ENCODE results near the gene CMIP. TPM values are rescaled to one million over a fixed set of nuclear protein-coding genes. Genes with fewer than 3 reads are reported as not detected.

Gene CMIP
- total RNA-seq, 1 experiment from 2014 or later, result 68.0 TPM

- Mint-ChIP-seq H3K27ac (ENCODE audit: unreplicated experiment) (no peak overlapping the region), H3K27me3 (ENCODE audit: insufficient read depth, unreplicated experiment) (no peaks in the 10 kb centered on the region), H3K4me1 (ENCODE audit: low read depth, unreplicated experiment) (peaks cover 7% of the 10 kb centered on the region), H3K9me3 (ENCODE audit: unreplicated experiment) (no peaks in the 10 kb centered on the region), H3K36me3 (ENCODE audit: insufficient read depth, unreplicated experiment) (no peaks in the 10 kb centered on the region), H3K4me3 (ENCODE audit: unreplicated experiment) (no peak overlapping the region)
- no TSS peak for BruUV-seq (replicated peaks)
- DNase-seq, result no peak
- TF ChIP-seq, protein P1, sequence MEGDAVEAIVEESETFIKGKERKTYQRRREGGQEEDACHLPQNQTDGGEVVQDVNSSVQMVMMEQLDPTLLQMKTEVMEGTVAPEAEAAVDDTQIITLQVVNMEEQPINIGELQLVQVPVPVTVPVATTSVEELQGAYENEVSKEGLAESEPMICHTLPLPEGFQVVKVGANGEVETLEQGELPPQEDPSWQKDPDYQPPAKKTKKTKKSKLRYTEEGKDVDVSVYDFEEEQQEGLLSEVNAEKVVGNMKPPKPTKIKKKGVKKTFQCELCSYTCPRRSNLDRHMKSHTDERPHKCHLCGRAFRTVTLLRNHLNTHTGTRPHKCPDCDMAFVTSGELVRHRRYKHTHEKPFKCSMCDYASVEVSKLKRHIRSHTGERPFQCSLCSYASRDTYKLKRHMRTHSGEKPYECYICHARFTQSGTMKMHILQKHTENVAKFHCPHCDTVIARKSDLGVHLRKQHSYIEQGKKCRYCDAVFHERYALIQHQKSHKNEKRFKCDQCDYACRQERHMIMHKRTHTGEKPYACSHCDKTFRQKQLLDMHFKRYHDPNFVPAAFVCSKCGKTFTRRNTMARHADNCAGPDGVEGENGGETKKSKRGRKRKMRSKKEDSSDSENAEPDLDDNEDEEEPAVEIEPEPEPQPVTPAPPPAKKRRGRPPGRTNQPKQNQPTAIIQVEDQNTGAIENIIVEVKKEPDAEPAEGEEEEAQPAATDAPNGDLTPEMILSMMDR (IDR thresholded peaks at IDR 0.05; ENCODE audit: insufficient read depth in 1 of 2, low read depth in 1 of 2, low read length in 1 of 2, severe bottlenecking in 1 of 2, unreplicated experiment in 1 of 2), result no peak
- Histone ChIP-seq H3K36me3 (ENCODE audit: control insufficient read depth, insufficient read depth, low read length) (no peaks in the 10 kb centered on the region), H3K4me3 (ENCODE audit: low read depth, low read length) (no peak overlapping the region), H3K9me3 (no peaks in the 10 kb centered on the region), H3K4me1 (peaks cover 7% of the 10 kb centered on the region; the same call in 1 of the 2 replicates), H3K27me3 (replicated peaks; ENCODE audit: control insufficient read depth, insufficient read depth, low read length) (no peaks in the 10 kb centered on the region)
- ChIA-PET POLR2A (no interaction called here), CTCF (no interaction called here)
- intact Hi-C loops (cut with micrococcal nuclease; ENCODE audit: unreplicated experiment), result no loop called here
Observed at GRCh38 chr16:81432937-81433557, 11.6 kb upstream of the CMIP start.

DNA sequence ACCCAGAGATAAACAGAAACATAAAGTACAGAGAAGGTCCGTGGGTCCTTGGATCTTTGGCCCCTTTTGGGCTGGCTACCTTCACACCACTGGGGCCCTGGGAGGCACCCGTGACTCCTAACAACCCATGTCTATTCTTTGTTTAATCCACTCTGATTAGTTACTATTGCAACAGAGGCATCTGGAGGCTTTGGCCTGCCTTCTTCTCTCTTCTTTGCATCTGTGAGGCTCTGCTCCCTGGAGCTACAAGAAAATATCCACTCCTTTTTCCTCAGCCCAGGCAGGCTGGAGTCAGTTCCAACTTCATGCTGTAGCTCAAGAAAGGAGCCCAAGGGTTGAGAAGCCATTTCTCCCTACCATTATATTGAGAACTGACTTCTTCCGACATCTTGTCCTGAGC, 9.5 kb upstream of the CMIP start:
- Mint-ChIP-seq H3K27me3 (ENCODE audit: insufficient read depth, unreplicated experiment) (no peaks in the 10 kb centered on the region), H3K4me3 (ENCODE audit: unreplicated experiment) (no peak overlapping the region)

DNA sequence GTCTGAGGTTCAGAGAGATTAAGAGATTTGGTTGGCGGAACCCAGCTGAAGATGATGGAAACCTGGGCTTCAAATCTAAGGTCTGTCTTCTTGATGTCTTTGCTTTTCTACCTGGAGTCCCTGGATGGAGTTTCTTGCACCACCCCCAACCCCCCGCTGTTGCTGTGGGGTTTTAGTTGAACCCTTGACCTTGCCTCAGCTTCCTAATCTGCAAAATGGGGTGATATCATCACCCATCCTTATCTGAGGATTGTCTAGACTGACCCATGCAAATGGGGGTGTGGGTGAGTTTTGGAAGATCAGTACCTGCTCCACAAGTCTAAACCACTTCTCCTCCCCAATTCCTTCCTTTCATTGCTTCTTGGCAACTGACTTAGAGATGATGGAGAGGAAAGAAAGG, 9.0 kb upstream of the CMIP start:
- H3K4me1 Mint-ChIP-seq (ENCODE audit: low read depth, unreplicated experiment), result no peaks in the 10 kb centered on the region
- H3K27me3 ChIP-seq (replicated peaks; ENCODE audit: control insufficient read depth, insufficient read depth, low read length), result no peaks in the 10 kb centered on the region
- no peaks in the 10 kb centered on the region for H3K36me3 Mint-ChIP-seq (ENCODE audit: insufficient read depth, unreplicated experiment)
- no TSS peak for BruUV-seq (replicated peaks)
- no peaks in the 10 kb centered on the region for H3K9me3 ChIP-seq
- POLR2A ChIA-PET, result no interaction called here
- H3K27me3 Mint-ChIP-seq (ENCODE audit: insufficient read depth, unreplicated experiment), result no peaks in the 10 kb centered on the region
- peaks cover 7% of the 10 kb centered on the region; the same call in 1 of the 2 replicates for H3K4me1 ChIP-seq
- H3K4me3 ChIP-seq (ENCODE audit: low read depth, low read length), result no peak overlapping the region
- no peaks in the 10 kb centered on the region for H3K9me3 Mint-ChIP-seq (ENCODE audit: unreplicated experiment)
- CTCF ChIA-PET, result no interaction called here
- H3K27ac Mint-ChIP-seq (ENCODE audit: unreplicated experiment), result no peak overlapping the region
- intact Hi-C loops (cut with micrococcal nuclease; ENCODE audit: unreplicated experiment), result no loop called here
- no peak overlapping the region for H3K4me3 Mint-ChIP-seq (ENCODE audit: unreplicated experiment)
- DNase-seq, result no peak
- TF ChIP-seq, protein P1 (IDR thresholded peaks at IDR 0.05; ENCODE audit: insufficient read depth in 1 of 2, low read depth in 1 of 2, low read length in 1 of 2, severe bottlenecking in 1 of 2, unreplicated experiment in 1 of 2), result no peak
- H3K36me3 ChIP-seq (ENCODE audit: control insufficient read depth, insufficient read depth, low read length), result no peaks in the 10 kb centered on the region

More for the DNA sequence above, 9.5 kb upstream of the CMIP start:
- no peaks in the 10 kb centered on the region for H3K9me3 ChIP-seq
- intact Hi-C loops (cut with micrococcal nuclease; ENCODE audit: unreplicated experiment), result no loop called here
- H3K4me3 ChIP-seq (ENCODE audit: low read depth, low read length), result no peak overlapping the region
- no peaks in the 10 kb centered on the region for H3K9me3 Mint-ChIP-seq (ENCODE audit: unreplicated experiment)
- no peaks in the 10 kb centered on the region for H3K36me3 Mint-ChIP-seq (ENCODE audit: insufficient read depth, unreplicated experiment)
- BruUV-seq (replicated peaks), result no TSS peak
- no peaks in the 10 kb centered on the region for H3K27me3 ChIP-seq (replicated peaks; ENCODE audit: control insufficient read depth, insufficient read depth, low read length)
- no peak overlapping the region for H3K27ac Mint-ChIP-seq (ENCODE audit: unreplicated experiment)
- ChIA-PET POLR2A (no interaction called here), CTCF (no interaction called here)
- TF ChIP-seq, protein P1 (IDR thresholded peaks at IDR 0.05; ENCODE audit: insufficient read depth in 1 of 2, low read depth in 1 of 2, low read length in 1 of 2, severe bottlenecking in 1 of 2, unreplicated experiment in 1 of 2), result no peak
- DNase-seq, result no peak
- no peaks in the 10 kb centered on the region for H3K4me1 Mint-ChIP-seq (ENCODE audit: low read depth, unreplicated experiment)
- no peaks in the 10 kb centered on the region for H3K36me3 ChIP-seq (ENCODE audit: control insufficient read depth, insufficient read depth, low read length)
- peaks cover 7% of the 10 kb centered on the region; the same call in 1 of the 2 replicates for H3K4me1 ChIP-seq
